ENCODE results near the gene NDUFAF5.

- TF ChIP-seq CTCF (IDR thresholded peaks at IDR 0.05; ENCODE audit: low read depth, low read length) (no peak), MAX (IDR thresholded peaks at IDR 0.05; ENCODE audit: low read depth, low read length) (no peak), MYC (IDR thresholded peaks at IDR 0.05; ENCODE audit: low read depth, low read length) (no peak), POLR2A (IDR thresholded peaks at IDR 0.05; ENCODE audit: extremely low read depth, insufficient read length) (no peak)
Observed at GRCh38 chr20:13744352-13744751, 40.5 kb upstream of the NDUFAF5 start.

All from NB4 (cell line).